A549 (cell line): Measurements from ENCODE around the gene TMEM175. TPM values are rescaled to one million over a fixed set of nuclear protein-coding genes. Genes with fewer than 3 reads are reported as not detected.

Experiments
- ATAC-seq, 2 experiments: fragments of 200-7000 bp in 1 of 2; fragments of >200 bp in 1 of 2; cut with Nextera tagmentation in 1 of 2; cut with Tn5 transposase in 1 of 2; 3 replicates each; pipeline versions ENCODE4 v1.8.0 to v1.9.1; 2018 to 2020; ENCODE audit warnings: mild to moderate bottlenecking in 1 of 2, moderate library complexity in 1 of 2
- CTCF ChIA-PET: fragments of 300-600 bp; sonication (Branson Sonifier 250); formaldehyde crosslinking; extraction: SDS; loops from one replicate; lab custom pipeline; 2021; ENCODE audit warnings: antibody characterized with exemption, inconsistent platforms; lab: Yijun Ruan, JAX
- POLR2A ChIA-PET: fragments of 350-600 bp; formaldehyde crosslinking; extraction: SDS; loops from one replicate; lab custom pipeline; 2021; ENCODE audit warnings: antibody characterized with exemption, inconsistent platforms; lab: Yijun Ruan, JAX
- DNase-seq, 2 experiments: peaks; one replicate each; pipeline versions ENCODE4 v3.0.0 to v3.0.0-alpha.2; 2011 to 2016; ENCODE audit warnings: low read depth in 1 of 2, low spot score in 1 of 2
- FAIRE-seq: peaks from 2 replicates; lab custom pipeline; 2011; peaks lifted over from hg19 to GRCh38; lab: Jason Lieb, UNC
- H3K27ac ChIP-seq, 2 experiments: fragments of >200 bp; sonication (Bioruptor Twin); formaldehyde crosslinking; 3 replicates each; pipeline ENCODE4 v1.5.1; 2016 to 2017
- H3K4me1 ChIP-seq: fragments of >200 bp; sonication (Bioruptor Twin); formaldehyde crosslinking; 3 replicates; pipeline ENCODE4 v1.6.1; 2016
- H3K4me2 ChIP-seq: fragments of >200 bp; sonication (Bioruptor Twin); formaldehyde crosslinking; 3 replicates; pipeline ENCODE4 v1.6.1; 2016
- H3K4me3 ChIP-seq: fragments of >200 bp; sonication (Bioruptor Twin); formaldehyde crosslinking; 3 replicates; pipeline ENCODE4 v1.5.1; 2016
- H3K9me3 ChIP-seq: fragments of >200 bp; sonication (Bioruptor Twin); formaldehyde crosslinking; 3 replicates; pipeline ENCODE4 v1.6.1; 2016
- BHLHE40 ChIP-seq: IDR thresholded peaks from 2 replicates; pipeline ENCODE4 v1.6.1; 2012; ENCODE audit warnings: low read depth, low read length, inconsistent platforms
- CTCF ChIP-seq: fragments of >200 bp; sonication (Bioruptor Twin); formaldehyde crosslinking; IDR thresholded peaks from 3 replicates; pipeline ENCODE4 v1.5.1; 2016
- EHF ChIP-seq: fragments of 250-450 bp; sonication (Bioruptor Pico); IDR thresholded peaks from 2 replicates; pipeline ENCODE4 v1.5.0; 2020; ENCODE audit warnings: mild to moderate bottlenecking
- EHMT2 ChIP-seq: fragments of 200-600 bp; sonication (generic); IDR thresholded peaks from 2 replicates; pipeline ENCODE4 v1.6.1; 2016; ENCODE audit warnings: antibody characterized with exemption, low read depth, mild to moderate bottlenecking, moderate library complexity
- EP300 ChIP-seq, 2 experiments: fragments of >200 bp; sonication (Bioruptor Twin); formaldehyde crosslinking; IDR thresholded peaks; 2 replicates in 1 of 2; 3 replicates in 1 of 2; pipeline ENCODE4 v1.6.1; 2016 to 2017
- GATA3 ChIP-seq: IDR thresholded peaks from 2 replicates; pipeline ENCODE4 v1.6.1; 2012; ENCODE audit warnings: borderline replicate concordance
- HES2 ChIP-seq: fragments of >200 bp; sonication (Bioruptor Twin); formaldehyde crosslinking; IDR thresholded peaks from 2 replicates; pipeline ENCODE4 v1.6.1; 2016
- HMGXB4 ChIP-seq: fragments of 250-450 bp; sonication (Bioruptor Pico); IDR thresholded peaks from 2 replicates; pipeline ENCODE4 v1.5.0; 2021; ENCODE audit warnings: mild to moderate bottlenecking, moderate library complexity, borderline replicate concordance
- HOXA7 ChIP-seq: fragments of 250-450 bp; sonication (Bioruptor Pico); IDR thresholded peaks from 2 replicates; pipeline ENCODE4 v1.5.0; 2020; ENCODE audit warnings: mild to moderate bottlenecking, moderate library complexity
- KDM5A ChIP-seq: fragments of 200-600 bp; sonication (generic); IDR thresholded peaks from 2 replicates; pipeline ENCODE4 v1.6.1; 2016; ENCODE audit warnings: antibody characterized with exemption, mild to moderate bottlenecking
- MAX ChIP-seq: IDR thresholded peaks from 2 replicates; pipeline ENCODE4 v1.6.1; 2012
- RAD21 ChIP-seq, 2 experiments: fragments of >200 bp in 1 of 2; sonication (Bioruptor Twin) in 1 of 2; formaldehyde crosslinking in 1 of 2; IDR thresholded peaks in 1 of 2; conservative IDR thresholded peaks in 1 of 2; 2 replicates in 1 of 2; 3 replicates in 1 of 2; pipeline ENCODE4 v1.6.1; 2012 to 2018; ENCODE audit warnings: inconsistent platforms in 1 of 2
- WGBS: methylation state at CpG from one replicate; pipeline ENCODE4 v1.1.6; 2017; ENCODE audit errors: missing lambda C conversion rate; 5-methylcytosine and 5-hydroxymethylcytosine counted together
- polyA plus RNA-seq, 4 experiments: library from polyadenylated mRNA; depleted of rRNA in 3 of 4; stranded (reverse); fragments of >200 nt; fragmentation: RNase III in 1 of 4; extraction: RNeasy Plus Mini Kit Qiagen cat#74134 plus additional on column Dnase treatment in 1 of 4; gene quantifications; 2 replicates in 3 of 4; 3 replicates in 1 of 4; pipeline ENCODE4 v1.2.3, GENCODE V29; 2011 to 2017

Gene TMEM175
- polyA plus RNA-seq, 2 of the 4 experiments (the other 2 are of a cell fraction), result 15.7 to 19.4 TPM

- TF ChIP-seq RAD21 (conservative IDR thresholded peaks at IDR 0.05 in 1 of 2, IDR thresholded peaks at IDR 0.05 in 1 of 2) (no peak), MAX (no peak), HOXA7 (CRISPR knock-in tag) (no peak), CTCF (no peak)
Observed at GRCh38 chr4:965766-966134, 33.5 kb downstream of the TMEM175 start (continued).

GRCh38 chr4:966266-967112, 34.2 kb downstream of the TMEM175 start:
- 72% methylated on average over 5 of the region's 48 CpGs for WGBS
- no peaks in the 10 kb centered on the region for H3K9me3 ChIP-seq
- ChIA-PET CTCF (interaction anchor here (0.5 to 1.6 kb wide), 3 partner anchors 11 to 32 kb away, joined by 3 to 4 read pairs (median 3); partner anchors contain the start of gene IDUA), POLR2A (no interaction called here)
- no peak for TF ChIP-seq HES2
- FAIRE-seq, result no peak
- no peak overlapping the region for H3K4me3 ChIP-seq
- no peak for DNase-seq
- H3K4me1 ChIP-seq, result no peaks in the 10 kb centered on the region
- ATAC-seq, result no peak
- no peak overlapping the region for H3K4me2 ChIP-seq
- H3K27ac ChIP-seq, result no peak overlapping the region

GRCh38 chr4:967113-968104, 35.1 kb downstream of the TMEM175 start:
- Histone ChIP-seq H3K4me3 (no peak overlapping the region), H3K4me2 (no peak overlapping the region), H3K9me3 (no peaks in the 10 kb centered on the region), H3K27ac (no peak overlapping the region), H3K4me1 (peaks cover 9% of the 10 kb centered on the region; the same call in 2 of the 3 replicates)
- DNase-seq (no peak), FAIRE-seq (no peak), ATAC-seq (no peak)
- ChIA-PET POLR2A (no interaction called here), CTCF (interaction anchor here (0.8 to 1.6 kb wide), 2 partner anchors 19 to 32 kb away, joined by 3 to 4 read pairs; partner anchors contain the start of gene IDUA)
- TF ChIP-seq EHMT2 (no peak), GATA3 (no peak), BHLHE40 (no peak), KDM5A (no peak), EHF (CRISPR knock-in tag) (no peak), EP300 (IDR thresholded peaks at IDR 0.05) (no peak), MAX (no peak), HMGXB4 (no peak)
- WGBS, result 93% methylated on average over 10 of the region's 76 CpGs
